ENCODE results near the gene ING5. TPM values are rescaled to one million over a fixed set of nuclear protein-coding genes. Genes with fewer than 3 reads are reported as not detected.
"Not testable (repeated sequence)": the region's sequence is repeated elsewhere in the genome, so short reads cannot be mapped to it uniquely, and the experiment has no call there.

Gene ING5
- total RNA-seq, 2 experiments from 2014 or later: 65.4 to 90.9 TPM

DNA sequence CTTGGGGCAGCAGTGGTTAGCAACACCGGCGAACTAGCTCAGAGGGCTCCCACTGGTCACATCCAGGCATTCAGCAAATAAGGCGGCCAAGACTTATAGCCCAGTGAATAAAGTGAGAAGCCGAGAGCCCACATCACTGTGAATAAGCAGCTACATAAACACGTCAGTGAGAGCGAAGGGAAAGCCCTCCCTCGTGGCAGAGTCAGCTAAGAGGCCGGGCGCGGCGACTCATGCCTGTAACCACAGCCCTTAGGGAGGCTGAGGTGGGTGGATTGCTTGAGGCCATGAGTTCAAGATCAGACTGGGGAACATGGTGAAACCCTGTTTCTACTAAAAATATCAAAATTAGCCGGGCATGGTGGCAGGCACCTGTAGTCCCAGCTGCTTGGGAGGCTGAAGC is 37.8 kb downstream of the ING5 start:
- peaks cover 7% of the 10 kb centered on the region for H3K4me1 ChIP-seq (ENCODE audit: insufficient read depth, low read length, poor library complexity, severe bottlenecking)
- no peaks in the 10 kb centered on the region for H4K20me1 ChIP-seq (ENCODE audit: insufficient read depth, low read length)
- no peak overlapping the region for H2AFZ ChIP-seq (ENCODE audit: low read length)
- no peaks in the 10 kb centered on the region for H3K79me2 ChIP-seq (ENCODE audit: insufficient read depth, low read depth, low read length)
- H3K4me3 ChIP-seq (ENCODE audit: low read depth, low read length, poor library complexity, severe bottlenecking): no peak overlapping the region
- no peak overlapping the region for H3K27ac ChIP-seq (ENCODE audit: low read depth, low read length, poor library complexity, severe bottlenecking)
- BruUV-seq (replicated peaks): no TSS peak
- H3K9me3 ChIP-seq (ENCODE audit: low read length): no peaks in the 10 kb centered on the region
- H3K4me2 ChIP-seq (ENCODE audit: low read length): no peak overlapping the region
- ChIA-PET POLR2A (no interaction called here), CTCF (ENCODE audit: unreplicated experiment) (no interaction called here)
- peaks cover 15% of the 10 kb centered on the region for H3K36me3 ChIP-seq (ENCODE audit: insufficient read depth, low read length)
- TF ChIP-seq EZH2phosphoT487 (IDR thresholded peaks at IDR 0.05; ENCODE audit: borderline replicate concordance, low read depth, low read length) (no peak), CTCF (conservative IDR thresholded peaks at IDR 0.05; ENCODE audit: low read length) (no peak)
- intact Hi-C loops (cut with micrococcal nuclease; ENCODE audit: unreplicated experiment): no loop called here
- no peak for DNase-seq (ENCODE audit: low spot score)
- no peaks in the 10 kb centered on the region for H3K9me2 ChIP-seq (ENCODE audit: insufficient read depth, low read length)

DNA sequence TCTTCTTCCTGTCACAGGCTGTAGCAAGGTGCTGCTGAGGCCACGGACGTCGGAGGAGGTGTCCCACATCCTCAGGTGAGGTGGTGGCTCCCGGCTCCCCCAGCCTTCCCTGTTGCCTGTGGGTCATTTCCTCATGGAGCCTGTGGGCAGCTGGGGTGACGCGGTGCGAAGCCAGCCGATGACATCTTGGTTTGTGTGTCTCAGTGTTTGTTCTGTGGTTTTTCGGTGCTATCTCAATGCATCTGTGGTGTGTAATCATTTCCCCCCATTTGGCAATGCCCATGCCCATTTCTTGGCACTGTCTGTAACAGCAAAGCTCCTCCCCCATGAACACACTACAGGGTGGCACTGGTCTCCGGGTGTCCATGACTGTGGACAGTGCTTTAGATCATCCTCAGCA is 39.2 kb downstream of the ING5 start:
- H3K79me2 ChIP-seq (ENCODE audit: insufficient read depth, low read depth, low read length): no peaks in the 10 kb centered on the region
- H3K4me3 ChIP-seq (ENCODE audit: low read depth, low read length, poor library complexity, severe bottlenecking): no peak overlapping the region
- TF ChIP-seq CTCF (conservative IDR thresholded peaks at IDR 0.05; ENCODE audit: low read length) (no peak), EZH2phosphoT487 (IDR thresholded peaks at IDR 0.05; ENCODE audit: borderline replicate concordance, low read depth, low read length) (no peak)
- DNase-seq (ENCODE audit: low spot score): no peak
- ChIA-PET CTCF (ENCODE audit: unreplicated experiment) (no interaction called here), POLR2A (no interaction called here)
- no peaks in the 10 kb centered on the region for H3K9me2 ChIP-seq (ENCODE audit: insufficient read depth, low read length)
- H3K9me3 ChIP-seq (ENCODE audit: low read length): no peaks in the 10 kb centered on the region
- no peaks in the 10 kb centered on the region for H3K4me1 ChIP-seq (ENCODE audit: insufficient read depth, low read length, poor library complexity, severe bottlenecking)
- no peaks in the 10 kb centered on the region for H4K20me1 ChIP-seq (ENCODE audit: insufficient read depth, low read length)
- intact Hi-C loops (cut with micrococcal nuclease; ENCODE audit: unreplicated experiment): no loop called here
- BruUV-seq (replicated peaks): no TSS peak
- H3K27ac ChIP-seq (ENCODE audit: low read depth, low read length, poor library complexity, severe bottlenecking): no peak overlapping the region
- H2AFZ ChIP-seq (ENCODE audit: low read length): no peak overlapping the region
- peaks cover 29% of the 10 kb centered on the region for H3K36me3 ChIP-seq (ENCODE audit: insufficient read depth, low read length)
- H3K4me2 ChIP-seq (ENCODE audit: low read length): no peak overlapping the region

DNA sequence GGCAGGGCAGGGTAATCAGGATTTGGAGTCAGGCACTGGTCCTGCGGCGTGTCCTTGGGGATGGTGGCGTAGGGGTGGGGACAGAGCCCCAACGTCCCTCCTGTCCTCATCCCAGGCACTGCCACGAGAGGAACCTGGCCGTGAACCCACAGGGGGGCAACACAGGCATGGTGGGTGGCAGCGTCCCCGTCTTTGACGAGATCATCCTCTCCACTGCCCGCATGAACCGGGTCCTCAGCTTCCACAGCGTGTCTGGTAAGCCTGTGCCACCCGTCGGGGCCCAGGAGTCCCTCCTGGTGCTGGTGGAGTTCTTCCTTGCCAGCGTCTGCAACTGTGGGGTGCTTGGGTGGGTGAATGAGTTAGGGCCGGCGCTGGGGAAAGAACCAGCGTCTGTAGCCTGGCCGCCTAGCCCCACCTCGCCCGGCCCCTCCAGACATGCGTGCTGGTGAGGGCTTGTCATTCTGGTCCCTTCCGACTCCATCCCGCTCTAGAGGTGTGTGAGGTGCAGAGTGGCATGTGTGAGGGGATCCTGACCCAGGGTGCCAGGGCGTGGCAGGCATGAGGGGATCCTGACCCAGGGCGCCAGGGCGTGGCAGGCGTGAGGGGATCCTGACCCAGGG is 40.6 kb downstream of the ING5 start:
- TF ChIP-seq EZH2phosphoT487 (IDR thresholded peaks at IDR 0.05; ENCODE audit: borderline replicate concordance, low read depth, low read length) (no peak), CTCF (conservative IDR thresholded peaks at IDR 0.05; ENCODE audit: low read length) (no peak)
- ChIA-PET CTCF (ENCODE audit: unreplicated experiment) (no interaction called here), POLR2A (no interaction called here)
- Histone ChIP-seq H3K9me2 (ENCODE audit: insufficient read depth, low read length) (no peaks in the 10 kb centered on the region), H3K36me3 (ENCODE audit: insufficient read depth, low read length) (peaks cover 33% of the 10 kb centered on the region), H3K79me2 (ENCODE audit: insufficient read depth, low read depth, low read length) (no peaks in the 10 kb centered on the region), H3K4me2 (ENCODE audit: low read length) (no peak overlapping the region), H2AFZ (ENCODE audit: low read length) (no peak overlapping the region), H3K4me3 (ENCODE audit: low read depth, low read length, poor library complexity, severe bottlenecking) (no peak overlapping the region), H3K9me3 (ENCODE audit: low read length) (no peaks in the 10 kb centered on the region), H3K4me1 (ENCODE audit: insufficient read depth, low read length, poor library complexity, severe bottlenecking) (no peaks in the 10 kb centered on the region), H3K27ac (ENCODE audit: low read depth, low read length, poor library complexity, severe bottlenecking) (no peak overlapping the region), H4K20me1 (ENCODE audit: insufficient read depth, low read length) (no peaks in the 10 kb centered on the region)
- intact Hi-C loops (cut with micrococcal nuclease; ENCODE audit: unreplicated experiment): no loop called here
- DNase-seq (ENCODE audit: low spot score): no peak
- BruUV-seq (replicated peaks): no TSS peak

DNA sequence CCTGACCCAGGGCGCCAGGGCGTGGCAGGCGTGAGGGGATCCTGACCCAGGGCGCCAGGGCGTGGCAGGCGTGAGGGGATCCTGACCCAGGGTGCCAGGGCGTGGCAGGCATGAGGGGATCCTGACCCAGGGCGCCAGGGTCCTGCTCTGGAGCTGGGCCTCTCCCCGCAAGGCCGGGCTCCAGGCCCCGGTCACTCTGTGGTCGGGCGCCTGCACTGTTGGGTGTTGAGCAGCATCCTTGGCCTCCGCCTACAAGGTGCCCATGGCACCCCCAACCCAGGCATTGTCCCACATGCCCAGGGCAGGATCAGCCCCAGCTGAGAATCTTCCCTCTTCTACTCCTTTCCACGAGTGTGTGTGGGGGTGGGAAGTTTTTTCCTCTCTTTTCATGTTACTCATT is 41.2 kb downstream of the ING5 start:
- H3K4me3 ChIP-seq (ENCODE audit: low read depth, low read length, poor library complexity, severe bottlenecking); H3K9me2 ChIP-seq (ENCODE audit: insufficient read depth, low read length); H3K79me2 ChIP-seq (ENCODE audit: insufficient read depth, low read depth, low read length); CTCF ChIA-PET (ENCODE audit: unreplicated experiment); H3K4me1 ChIP-seq (ENCODE audit: insufficient read depth, low read length, poor library complexity, severe bottlenecking); BruUV-seq (replicated peaks); H2AFZ ChIP-seq (ENCODE audit: low read length); H3K4me2 ChIP-seq (ENCODE audit: low read length); intact Hi-C loops (cut with micrococcal nuclease; ENCODE audit: unreplicated experiment); DNase-seq (ENCODE audit: low spot score); POLR2A ChIA-PET; H3K9me3 ChIP-seq (ENCODE audit: low read length); H3K27ac ChIP-seq (ENCODE audit: low read depth, low read length, poor library complexity, severe bottlenecking); H4K20me1 ChIP-seq (ENCODE audit: insufficient read depth, low read length): not testable (repeated sequence)
- H3K36me3 ChIP-seq (ENCODE audit: insufficient read depth, low read length): peaks cover 33% of the 10 kb centered on the region

Measured in OCI-LY7 (cell line).